Testis (tissue), 3 donors: Measurements from ENCODE around the gene DRC1. TPM values are rescaled to one million over a fixed set of nuclear protein-coding genes. Genes with fewer than 3 reads are reported as not detected.

ENCODE experiments used
- DNase-seq: peaks from one replicate; pipeline ENCODE4 v3.0.0-alpha.2; 2019
- H3K27ac ChIP-seq, 2 donors: fragments of 200-600 bp; sonication (generic); one replicate each; pipeline ENCODE4 v1.5.1; 2019
- H3K27me3 ChIP-seq: fragments of 200-600 bp; sonication (generic); one replicate; pipeline ENCODE4 v1.5.1; 2019
- H3K36me3 ChIP-seq: fragments of 200-600 bp; sonication (generic); one replicate; pipeline ENCODE4 v1.5.1; 2017; ENCODE audit warnings: low read depth; ENCODE audit errors: missing control alignments
- H3K4me1 ChIP-seq: fragments of 200-600 bp; sonication (generic); one replicate; pipeline ENCODE4 v1.5.1; 2019
- H3K4me3 ChIP-seq, 2 donors: fragments of 200-600 bp; sonication (generic); one replicate each; pipeline ENCODE4 v1.5.1; 2017 to 2019
- H3K9me3 ChIP-seq: fragments of 200-600 bp; sonication (generic); one replicate; pipeline ENCODE4 v1.5.1; 2017
- POLR2A ChIP-seq: fragments of 450-650 bp; IDR thresholded peaks from one replicate; pipeline ENCODE4 v1.6.1; 2017; ENCODE audit warnings: antibody characterized with exemption, mild to moderate bottlenecking, moderate library complexity
- WGBS, 2 donors: methylation state at CpG; one replicate each; pipeline ENCODE4 v1.1.5; 2018; 5-methylcytosine and 5-hydroxymethylcytosine counted together
- intact Hi-C: fragments of 100-400 bp; cut with DNase I; formaldehyde crosslinking; loops from one replicate; pipeline ENCODE4 v1.15.1; 2023; ENCODE audit warnings: low total_unique reads
- polyA plus RNA-seq: library from polyadenylated mRNA; stranded (reverse); fragments of 350-450 nt; fragmentation: Illumina TruSeq; extraction: RNeasy Lipid Tissue Mini Kit (QIAGEN cat#74804); gene quantifications from one replicate; pipeline ENCODE4 v1.2.3, GENCODE V29; 2014; ENCODE audit warnings: low read depth, low replicate concordance; ENCODE audit not compliant: insufficient read depth
- total RNA-seq, 2 donors: library from RNA; depleted of rRNA; stranded (reverse); fragments of >200 nt; gene quantifications; one replicate each; pipeline ENCODE4 v1.2.3, GENCODE V29; 2016
- TF ChIP-seq, protein P1 (sequence below), 3 experiments: fragments of 450-650 bp in 2 of 3; fragments of 200-600 bp in 1 of 3; sonication (generic) in 1 of 3; IDR thresholded peaks; one replicate each; pipeline ENCODE4 v1.5.1; 2016 to 2019; ENCODE audit warnings: antibody characterized with exemption in 3 of 3, mild to moderate bottlenecking in 2 of 3, moderate library complexity in 1 of 3

DRC1 gene
- total and polyA plus RNA-seq, 3 donors from 2014 or later = 8.8 to 67.3 (median 18.7) TPM

DNA sequence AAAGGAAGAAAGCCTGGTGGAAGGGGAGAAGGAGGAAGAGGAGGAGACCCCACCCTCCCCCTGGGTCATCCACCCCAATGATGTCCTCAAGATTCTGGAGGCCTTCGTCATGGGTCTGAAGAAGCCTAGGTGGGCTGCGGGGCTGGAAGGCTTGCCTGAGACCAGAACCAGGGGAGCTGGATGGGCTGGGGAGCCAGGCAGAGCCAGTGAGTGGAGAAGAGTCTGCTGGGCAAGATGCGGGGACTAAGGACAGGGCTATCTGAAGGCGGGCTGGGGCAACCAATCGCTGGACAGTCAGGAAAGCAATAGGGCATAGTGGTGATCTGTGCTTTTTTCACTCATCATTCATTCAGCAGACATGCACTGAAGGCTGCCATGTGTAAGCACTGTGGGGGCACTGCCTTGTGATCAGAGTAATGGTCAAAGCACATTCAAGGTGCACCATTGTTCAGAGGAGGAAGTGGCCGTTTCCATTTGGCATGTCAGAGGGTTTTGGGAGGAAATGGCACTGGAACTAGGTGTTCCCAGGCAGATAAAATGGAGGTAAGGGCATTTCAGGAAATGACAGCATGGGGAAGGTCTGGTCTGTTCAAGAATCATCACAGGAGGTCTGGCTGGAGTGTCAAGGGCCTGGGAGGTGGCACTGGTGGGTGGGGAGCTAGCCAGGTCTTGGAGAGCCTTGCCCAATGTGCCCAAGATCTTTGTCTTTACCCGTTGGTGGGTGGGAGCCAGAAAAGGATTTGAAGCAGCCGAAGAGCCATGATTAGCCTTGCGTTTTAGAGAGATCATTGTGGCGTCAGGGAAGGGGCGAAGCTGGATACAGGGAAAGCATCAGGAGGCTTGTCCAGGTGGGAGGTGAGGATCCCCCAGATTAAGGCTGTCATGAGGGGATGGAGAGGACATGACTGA is 52.0 kb downstream of the DRC1 start:
- WGBS, 2 donors = 84 to 88% methylated on average over 11 of the region's 11 CpGs
- DNase-seq = no peak
- no peaks in the 10 kb centered on the region for H3K36me3 ChIP-seq
- H3K4me1 ChIP-seq = no peaks in the 10 kb centered on the region
- no peak overlapping the region for H3K4me3 ChIP-seq
- no peak for TF ChIP-seq POLR2A
- TF ChIP-seq, protein P1, sequence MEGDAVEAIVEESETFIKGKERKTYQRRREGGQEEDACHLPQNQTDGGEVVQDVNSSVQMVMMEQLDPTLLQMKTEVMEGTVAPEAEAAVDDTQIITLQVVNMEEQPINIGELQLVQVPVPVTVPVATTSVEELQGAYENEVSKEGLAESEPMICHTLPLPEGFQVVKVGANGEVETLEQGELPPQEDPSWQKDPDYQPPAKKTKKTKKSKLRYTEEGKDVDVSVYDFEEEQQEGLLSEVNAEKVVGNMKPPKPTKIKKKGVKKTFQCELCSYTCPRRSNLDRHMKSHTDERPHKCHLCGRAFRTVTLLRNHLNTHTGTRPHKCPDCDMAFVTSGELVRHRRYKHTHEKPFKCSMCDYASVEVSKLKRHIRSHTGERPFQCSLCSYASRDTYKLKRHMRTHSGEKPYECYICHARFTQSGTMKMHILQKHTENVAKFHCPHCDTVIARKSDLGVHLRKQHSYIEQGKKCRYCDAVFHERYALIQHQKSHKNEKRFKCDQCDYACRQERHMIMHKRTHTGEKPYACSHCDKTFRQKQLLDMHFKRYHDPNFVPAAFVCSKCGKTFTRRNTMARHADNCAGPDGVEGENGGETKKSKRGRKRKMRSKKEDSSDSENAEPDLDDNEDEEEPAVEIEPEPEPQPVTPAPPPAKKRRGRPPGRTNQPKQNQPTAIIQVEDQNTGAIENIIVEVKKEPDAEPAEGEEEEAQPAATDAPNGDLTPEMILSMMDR (IDR thresholded peaks at IDR 0.05) = no peak
- H3K27me3 ChIP-seq = no peaks in the 10 kb centered on the region
- intact Hi-C loops = no loop called here
- no peaks in the 10 kb centered on the region for H3K9me3 ChIP-seq
- no peak overlapping the region for H3K27ac ChIP-seq

DNA sequence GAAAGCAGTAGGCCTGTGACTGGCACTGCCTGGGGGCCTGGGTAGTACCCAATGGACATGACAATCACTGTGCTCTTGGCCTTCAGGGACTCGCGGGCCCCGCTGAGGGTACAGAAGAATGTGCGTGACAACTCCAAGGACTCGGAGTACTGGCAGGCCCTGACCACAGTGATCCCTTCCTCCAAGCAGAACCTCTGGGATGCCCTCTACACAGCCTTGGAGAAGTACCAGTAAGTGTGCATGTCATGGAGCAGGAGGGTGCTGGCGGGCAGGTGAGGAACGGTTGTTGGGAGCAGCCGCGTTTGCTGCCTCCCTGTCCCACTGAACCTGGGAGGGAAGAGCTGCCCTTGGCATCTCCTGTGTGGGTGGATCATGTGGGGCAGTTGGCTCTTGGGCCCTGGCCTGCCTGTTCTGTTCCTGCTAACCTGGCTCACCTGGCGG is 52.9 kb downstream of the DRC1 start:
- 95 to 98% methylated on average over 9 to 10 of the region's 10 CpGs for WGBS, 2 donors
- H3K27me3 ChIP-seq = no peaks in the 10 kb centered on the region
- no peak overlapping the region for H3K4me3 ChIP-seq
- DNase-seq = peak; percentile 7
- H3K27ac ChIP-seq = no peak overlapping the region
- H3K4me1 ChIP-seq = no peaks in the 10 kb centered on the region
- H3K36me3 ChIP-seq = no peaks in the 10 kb centered on the region
- TF ChIP-seq, protein P1 (IDR thresholded peaks at IDR 0.05) = no peak
- TF ChIP-seq POLR2A = no peak
- H3K9me3 ChIP-seq = no peaks in the 10 kb centered on the region
- intact Hi-C loops = no loop called here

DNA sequence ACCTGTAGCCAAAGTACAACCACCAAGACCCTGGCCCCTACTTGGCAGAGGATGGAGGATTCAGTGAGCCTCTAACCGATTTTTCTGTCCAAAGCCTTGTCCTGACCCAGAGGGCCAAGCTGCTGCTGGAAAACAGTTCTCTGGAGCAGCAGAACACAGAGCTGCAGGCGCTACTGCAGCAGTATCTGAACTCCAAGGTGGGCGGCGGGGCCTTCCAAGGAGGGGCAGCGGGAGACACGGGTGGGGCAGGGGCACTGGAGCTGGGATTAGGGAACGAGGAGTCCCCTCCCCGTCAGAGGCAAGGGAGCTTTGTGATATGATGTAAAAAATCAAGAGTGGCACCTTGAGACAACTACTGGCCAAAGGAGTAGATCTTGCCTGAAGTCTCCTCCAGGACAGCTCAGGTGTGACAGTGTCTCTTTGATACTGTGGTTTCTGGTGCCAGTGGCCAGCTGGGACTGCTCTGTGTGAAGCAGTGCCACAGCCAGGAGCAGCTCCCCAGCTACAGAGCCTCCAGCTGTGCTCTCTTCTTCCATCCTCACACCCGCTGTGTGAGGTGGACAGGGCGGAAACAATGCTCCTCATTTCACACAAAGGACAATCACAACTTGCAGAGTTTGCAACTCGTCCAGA is 53.4 kb downstream of the DRC1 start:
- no peak for TF ChIP-seq POLR2A
- TF ChIP-seq, protein P1 (IDR thresholded peaks at IDR 0.05) = no peak
- Histone ChIP-seq H3K27ac (no peak overlapping the region), H3K9me3 (no peaks in the 10 kb centered on the region), H3K27me3 (no peaks in the 10 kb centered on the region), H3K4me3 (no peak overlapping the region), H3K4me1 (no peaks in the 10 kb centered on the region), H3K36me3 (no peaks in the 10 kb centered on the region)
- 77 to 86% methylated on average over 10 to 11 of the region's 11 CpGs for WGBS, 2 donors
- intact Hi-C loops = no loop called here
- peak; percentile 11 for DNase-seq

DNA sequence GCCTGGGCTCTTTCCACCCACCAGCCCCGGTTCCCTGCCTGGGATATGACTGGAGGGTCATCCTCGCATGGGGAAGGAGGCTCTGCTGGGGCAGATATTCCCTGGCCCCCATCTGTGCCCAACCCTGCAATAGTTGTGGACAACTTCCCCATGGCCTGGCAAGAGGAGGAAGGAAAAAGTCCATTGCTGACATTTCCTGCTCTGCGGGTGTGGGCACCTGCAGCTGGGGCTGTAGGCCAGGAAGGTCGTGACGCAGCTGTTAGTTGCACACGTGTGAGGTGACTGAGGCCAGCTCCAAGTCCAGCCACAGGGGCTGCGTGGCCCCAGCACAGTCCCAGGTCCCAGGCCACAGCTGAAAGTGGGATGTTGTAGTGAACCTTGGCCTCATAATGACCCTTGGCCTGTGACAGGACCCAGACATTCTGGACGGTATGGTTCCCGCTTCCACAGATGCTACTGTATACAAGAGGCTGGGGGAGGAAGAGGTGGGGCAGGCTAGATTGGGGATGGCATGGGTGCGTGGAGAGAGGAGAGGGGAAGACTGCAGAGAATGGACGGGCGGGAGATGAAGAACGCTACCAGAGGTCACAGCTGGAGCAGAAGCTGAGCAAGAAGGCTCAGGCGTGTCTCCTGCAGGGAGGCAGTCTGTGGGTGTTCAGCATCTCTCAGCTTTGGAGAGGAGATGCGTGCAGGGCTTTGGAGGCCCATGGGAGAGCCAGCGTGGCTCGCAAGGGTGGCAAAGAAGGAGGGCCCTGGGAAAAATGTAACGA is 54.1 kb downstream of the DRC1 start:
- WGBS, 2 donors = 85 to 89% methylated on average over 15 to 17 of the region's 18 CpGs
- H3K9me3 ChIP-seq = no peaks in the 10 kb centered on the region

More for the DNA sequence above, 54.1 kb downstream of the DRC1 start:
- Histone ChIP-seq H3K27ac (no peak overlapping the region), H3K4me3 (no peak overlapping the region), H3K4me1 (no peaks in the 10 kb centered on the region), H3K36me3 (no peaks in the 10 kb centered on the region), H3K27me3 (no peaks in the 10 kb centered on the region)
- intact Hi-C loops = no loop called here
- DNase-seq = peak; percentile 16
- TF ChIP-seq, protein P1 (IDR thresholded peaks at IDR 0.05) = no peak
- no peak for TF ChIP-seq POLR2A
